K562 (cell line): ENCODE data around the gene CKLF. TPM values are rescaled to one million over a fixed set of nuclear protein-coding genes. Genes with fewer than 3 reads are reported as not detected.

Experiments used
- BRD9 ChIP-seq: fragments of 450-650 bp; IDR thresholded peaks from 2 replicates; pipeline ENCODE4 v1.6.1; 2018; ENCODE audit warnings: low read depth; ENCODE audit not compliant: partially characterized antibody
- DDX20 ChIP-seq: fragments of 450-650 bp; IDR thresholded peaks from 2 replicates; pipeline ENCODE4 v1.6.1; 2016; ENCODE audit warnings: missing genetic modification characterization, low read depth, mild to moderate bottlenecking, missing compliant biosample characterization, moderate library complexity
- ESRRB ChIP-seq: fragments of 250-450 bp; sonication (Bioruptor Pico); IDR thresholded peaks from 2 replicates; pipeline ENCODE4 v1.5.0; 2020; ENCODE audit warnings: mild to moderate bottlenecking, moderate library complexity, borderline replicate concordance
- GATA2 ChIP-seq: sonication (generic); formaldehyde crosslinking; IDR thresholded peaks from 2 replicates; pipeline ENCODE4 v1.4.0; 2020; ENCODE audit warnings: mild to moderate bottlenecking, missing genetic modification reagents
- ILK ChIP-seq: fragments of 450-650 bp; IDR thresholded peaks from 2 replicates; pipeline ENCODE4 v1.6.1; 2016; ENCODE audit warnings: missing genetic modification characterization, low read depth, mild to moderate bottlenecking, missing compliant biosample characterization, moderate library complexity, borderline replicate concordance
- RBM39 ChIP-seq: fragments of 200-400 bp; formaldehyde crosslinking; optimal IDR thresholded peaks from 2 replicates; pipeline ENCODE3; 2018; ENCODE audit warnings: low read depth, low read length
- RFX7 ChIP-seq: fragments of 250-450 bp; sonication (Bioruptor Pico); IDR thresholded peaks from 2 replicates; pipeline ENCODE4 v1.5.1; 2021; ENCODE audit warnings: mild to moderate bottlenecking
- RUNX1 ChIP-seq: sonication (generic); IDR thresholded peaks from 2 replicates; pipeline ENCODE4 v1.6.1; 2016; ENCODE audit warnings: antibody characterized with exemption, low read depth
- SIN3A ChIP-seq, 2 experiments: fragments of 150-350 bp in 1 of 2; IDR thresholded peaks; 2 replicates each; pipeline ENCODE4 v1.6.1; 2011 to 2016; ENCODE audit warnings: borderline replicate concordance in 2 of 2, low read depth in 2 of 2, low read length in 2 of 2, mild to moderate bottlenecking in 2 of 2, moderate library complexity in 2 of 2; ENCODE audit not compliant: control insufficient read depth in 1 of 2
- TEAD4 ChIP-seq, 2 experiments: sonication (generic) in 1 of 2; formaldehyde crosslinking in 1 of 2; IDR thresholded peaks; 2 replicates each; pipeline versions ENCODE4 v1.6.1 to v1.8.0; 2012 to 2022; ENCODE audit warnings: borderline replicate concordance in 1 of 2, inconsistent platforms in 1 of 2, low read length in 1 of 2, mild to moderate bottlenecking in 1 of 2, missing genetic modification reagents in 1 of 2
- U2AF2 ChIP-seq: fragments of 200-400 bp; formaldehyde crosslinking; optimal IDR thresholded peaks from 2 replicates; pipeline ENCODE3; 2017; ENCODE audit warnings: low read depth, mild to moderate bottlenecking, low read length
- XRCC4 ChIP-seq: IDR thresholded peaks from one replicate; pipeline ENCODE4 v1.6.1; 2011; ENCODE audit not compliant: insufficient read depth, insufficient read length; ENCODE audit errors: extremely low read depth
- ZNF134 ChIP-seq: fragments of 250-450 bp; sonication (Bioruptor Pico); conservative IDR thresholded peaks from 2 replicates; pipeline ENCODE4 v1.4.0; 2020
- ZNF197 ChIP-seq: fragments of 200-800 bp; sonication (Bioruptor generic); IDR thresholded peaks from 2 replicates; pipeline ENCODE4 v1.6.1; 2016; ENCODE audit warnings: low read depth, missing genetic modification characterization, missing compliant biosample characterization
- ZNF324 ChIP-seq: fragments of 250-450 bp; sonication (Bioruptor Pico); IDR thresholded peaks from 2 replicates; pipeline ENCODE4 v1.4.0; 2020; ENCODE audit warnings: mild to moderate bottlenecking
- ZNF830 ChIP-seq: fragments of 250-450 bp; sonication (Bioruptor Pico); IDR thresholded peaks from 2 replicates; pipeline ENCODE4 v1.5.0; 2021; ENCODE audit warnings: mild to moderate bottlenecking
- polyA plus RNA-seq, 8 experiments: library from polyadenylated mRNA; depleted of rRNA in 4 of 8; stranded (reverse) in 5 of 8; unstranded in 3 of 8; fragments of >200 nt; fragmentation: Nextera tagmentation in 2 of 8; fragmentation: Illumina TruSeq in 1 of 8; extraction: Ambion mirVana in 2 of 8; extraction: Trizol in 1 of 8; gene quantifications; 2 replicates each; pipeline versions ENCODE4 v1.2.1 to v1.2.3, GENCODE V29; 2011 to 2014; ENCODE audit warnings: inconsistent platforms in 1 of 8, missing spikeins in 1 of 8
- total RNA-seq, 7 experiments: library from RNA; depleted of rRNA in 6 of 7; stranded (reverse); fragments of >200 nt in 6 of 7; fragmentation: Illumina TruSeq in 2 of 7; extraction: Trizol in 2 of 7; gene quantifications; 2 replicates each; pipeline versions ENCODE4 v1.2.1 to v1.2.3, GENCODE V29; 2011 to 2021; ENCODE audit warnings: low replicate concordance in 1 of 7
- TF ChIP-seq, protein P1 (sequence below): fragments of 450-650 bp; IDR thresholded peaks from 2 replicates; pipeline ENCODE4 v1.6.1; 2016; ENCODE audit warnings: low read depth
- TF ChIP-seq, protein P2 (sequence below): fragments of 450-650 bp; IDR thresholded peaks from one replicate; pipeline ENCODE4 v1.6.1; 2018; ENCODE audit warnings: mild to moderate bottlenecking, moderate library complexity; ENCODE audit not compliant: partially characterized antibody

The CKLF gene
- total and polyA plus RNA-seq, 9 of the 15 experiments (the other 6 are each of a cell fraction or from before 2014, with no cell fraction given), result 84.8 to 322 (median 118) TPM

GRCh38 chr16:66552286-66553177 is at the start of gene CKLF (continued):
- TF ChIP-seq ZNF134 (CRISPR knock-in tag), result 0 out of 2 replicates have a peak, but pooled peaks have one; percentile 48
- no peak for TF ChIP-seq XRCC4
- TF ChIP-seq ZNF324 (CRISPR knock-in tag), result no peak
- TF ChIP-seq RUNX1, result no peak
- TF ChIP-seq RFX7 (CRISPR knock-in tag), result no peak
- TF ChIP-seq U2AF2, result no peak
- TF ChIP-seq ILK (tag), result no peak
- TF ChIP-seq DDX20, result no peak
- TF ChIP-seq, protein P1, sequence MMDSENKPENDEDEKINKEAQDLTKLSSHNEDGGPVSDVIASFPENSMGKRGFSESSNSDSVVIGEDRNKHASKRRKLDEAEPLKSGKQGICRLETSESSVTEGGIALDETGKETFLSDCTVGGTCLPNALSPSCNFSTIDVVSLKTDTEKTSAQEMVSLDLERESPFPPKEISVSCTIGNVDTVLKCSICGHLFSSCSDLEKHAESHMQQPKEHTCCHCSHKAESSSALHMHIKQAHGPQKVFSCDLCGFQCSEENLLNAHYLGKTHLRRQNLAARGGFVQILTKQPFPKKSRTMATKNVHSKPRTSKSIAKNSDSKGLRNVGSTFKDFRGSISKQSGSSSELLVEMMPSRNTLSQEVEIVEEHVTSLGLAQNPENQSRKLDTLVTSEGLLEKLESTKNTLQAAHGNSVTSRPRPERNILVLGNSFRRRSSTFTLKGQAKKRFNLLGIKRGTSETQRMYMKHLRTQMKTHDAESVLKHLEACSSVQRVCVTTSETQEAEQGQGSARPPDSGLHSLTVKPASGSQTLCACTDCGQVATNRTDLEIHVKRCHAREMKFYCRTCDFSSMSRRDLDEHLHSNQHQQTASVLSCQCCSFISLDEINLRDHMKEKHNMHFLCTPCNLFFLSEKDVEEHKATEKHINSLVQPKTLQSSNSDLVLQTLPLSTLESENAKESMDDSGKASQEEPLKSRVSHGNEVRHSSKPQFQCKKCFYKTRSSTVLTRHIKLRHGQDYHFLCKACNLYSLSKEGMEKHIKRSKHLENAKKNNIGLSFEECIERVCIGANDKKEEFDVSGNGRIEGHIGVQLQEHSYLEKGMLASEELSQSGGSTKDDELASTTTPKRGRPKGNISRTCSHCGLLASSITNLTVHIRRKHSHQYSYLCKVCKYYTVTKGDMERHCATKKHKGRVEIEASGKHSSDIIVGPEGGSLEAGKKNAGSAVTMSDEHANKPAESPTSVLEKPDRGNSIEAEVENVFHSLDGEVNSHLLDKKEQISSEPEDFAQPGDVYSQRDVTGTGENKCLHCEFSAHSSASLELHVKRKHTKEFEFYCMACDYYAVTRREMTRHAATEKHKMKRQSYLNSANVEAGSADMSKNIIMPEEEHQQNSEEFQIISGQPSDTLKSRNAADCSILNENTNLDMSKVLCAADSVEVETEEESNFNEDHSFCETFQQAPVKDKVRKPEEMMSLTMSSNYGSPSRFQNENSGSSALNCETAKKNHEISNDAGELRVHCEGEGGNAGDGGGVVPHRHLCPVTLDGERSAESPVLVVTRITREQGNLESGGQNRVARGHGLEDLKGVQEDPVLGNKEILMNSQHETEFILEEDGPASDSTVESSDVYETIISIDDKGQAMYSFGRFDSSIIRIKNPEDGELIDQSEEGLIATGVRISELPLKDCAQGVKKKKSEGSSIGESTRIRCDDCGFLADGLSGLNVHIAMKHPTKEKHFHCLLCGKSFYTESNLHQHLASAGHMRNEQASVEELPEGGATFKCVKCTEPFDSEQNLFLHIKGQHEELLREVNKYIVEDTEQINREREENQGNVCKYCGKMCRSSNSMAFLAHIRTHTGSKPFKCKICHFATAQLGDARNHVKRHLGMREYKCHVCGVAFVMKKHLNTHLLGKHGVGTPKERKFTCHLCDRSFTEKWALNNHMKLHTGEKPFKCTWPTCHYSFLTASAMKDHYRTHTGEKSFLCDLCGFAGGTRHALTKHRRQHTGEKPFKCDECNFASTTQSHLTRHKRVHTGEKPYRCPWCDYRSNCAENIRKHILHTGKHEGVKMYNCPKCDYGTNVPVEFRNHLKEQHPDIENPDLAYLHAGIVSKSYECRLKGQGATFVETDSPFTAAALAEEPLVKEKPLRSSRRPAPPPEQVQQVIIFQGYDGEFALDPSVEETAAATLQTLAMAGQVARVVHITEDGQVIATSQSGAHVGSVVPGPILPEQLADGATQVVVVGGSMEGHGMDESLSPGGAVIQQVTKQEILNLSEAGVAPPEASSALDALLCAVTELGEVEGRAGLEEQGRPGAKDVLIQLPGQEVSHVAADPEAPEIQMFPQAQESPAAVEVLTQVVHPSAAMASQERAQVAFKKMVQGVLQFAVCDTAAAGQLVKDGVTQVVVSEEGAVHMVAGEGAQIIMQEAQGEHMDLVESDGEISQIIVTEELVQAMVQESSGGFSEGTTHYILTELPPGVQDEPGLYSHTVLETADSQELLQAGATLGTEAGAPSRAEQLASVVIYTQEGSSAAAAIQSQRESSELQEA, result no peak
- no peak for TF ChIP-seq ESRRB (CRISPR knock-in tag)
- TF ChIP-seq BRD9, result peak; percentile 45
- TF ChIP-seq ZNF197 (CRISPR knock-in tag), result no peak
- TF ChIP-seq, protein P2, sequence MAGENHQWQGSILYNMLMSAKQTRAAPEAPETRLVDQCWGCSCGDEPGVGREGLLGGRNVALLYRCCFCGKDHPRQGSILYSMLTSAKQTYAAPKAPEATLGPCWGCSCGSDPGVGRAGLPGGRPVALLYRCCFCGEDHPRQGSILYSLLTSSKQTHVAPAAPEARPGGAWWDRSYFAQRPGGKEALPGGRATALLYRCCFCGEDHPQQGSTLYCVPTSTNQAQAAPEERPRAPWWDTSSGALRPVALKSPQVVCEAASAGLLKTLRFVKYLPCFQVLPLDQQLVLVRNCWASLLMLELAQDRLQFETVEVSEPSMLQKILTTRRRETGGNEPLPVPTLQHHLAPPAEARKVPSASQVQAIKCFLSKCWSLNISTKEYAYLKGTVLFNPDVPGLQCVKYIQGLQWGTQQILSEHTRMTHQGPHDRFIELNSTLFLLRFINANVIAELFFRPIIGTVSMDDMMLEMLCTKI, result no peak
- TF ChIP-seq TEAD4 (IDR thresholded peaks at IDR 0.05; ENCODE audit: low read length), result peak; percentile 25; the same call in 1 of the 2 replicates
- peak; percentile 97 for TF ChIP-seq TEAD4 (CRISPR knock-in tag; IDR thresholded peaks at IDR 0.05; ENCODE audit: borderline replicate concordance)
- peak; percentile 4 for TF ChIP-seq RBM39
- no peak for TF ChIP-seq GATA2 (CRISPR knock-in tag)
- TF ChIP-seq ZNF830, result no peak
- peak in 1 of 2 experiments; percentile 41; a peak in 1 of 4 replicates for TF ChIP-seq SIN3A (IDR thresholded peaks at IDR 0.05; ENCODE audit: borderline replicate concordance in 2 of 2, control insufficient read depth in 1 of 2, low read depth in 2 of 2, low read length in 2 of 2)
